Chondrocyte (in vitro differentiated cells): ENCODE measurements around the gene ZBTB49. TPM values are rescaled to one million over a fixed set of nuclear protein-coding genes. Genes with fewer than 3 reads are reported as not detected.

Experiments used
- DNase-seq: peaks from one replicate; pipeline ENCODE4 v3.0.0; 2021; ENCODE audit warnings: mixed read lengths, low spot score
- H3K27ac Mint-ChIP-seq: one replicate; pipeline ENCODE4 v1.8.0; 2021; ENCODE audit warnings: mild to moderate bottlenecking, moderate library complexity, mixed read lengths; ENCODE audit not compliant: unreplicated experiment
- H3K27me3 Mint-ChIP-seq: 2 replicates; pipeline ENCODE4 v1.8.0; 2021; ENCODE audit warnings: low read depth, mixed read lengths
- H3K36me3 Mint-ChIP-seq: 2 replicates; pipeline ENCODE4 v1.8.0; 2021; ENCODE audit warnings: low read depth, mixed read lengths
- H3K4me1 Mint-ChIP-seq: 2 replicates; pipeline ENCODE4 v1.8.0; 2021; ENCODE audit warnings: low read depth, mild to moderate bottlenecking, mixed read lengths
- H3K4me3 Mint-ChIP-seq: one replicate; pipeline ENCODE4 v1.8.0; 2021; ENCODE audit warnings: mild to moderate bottlenecking, moderate library complexity, mixed read lengths; ENCODE audit not compliant: unreplicated experiment
- H3K9me3 Mint-ChIP-seq: 2 replicates; pipeline ENCODE4 v1.8.0; 2021; ENCODE audit warnings: low read depth, mixed read lengths
- CTCF ChIP-seq: fragments of 200-600 bp; sonication (generic); IDR thresholded peaks from 2 replicates; pipeline ENCODE4 v1.5.0; 2021; ENCODE audit warnings: antibody characterized with exemption, mild to moderate bottlenecking, moderate library complexity
- total RNA-seq: library from RNA; stranded (reverse); gene quantifications from 3 replicates; pipeline ENCODE4 v1.2.1, GENCODE V29; 2021

ZBTB49 gene
- total RNA-seq, 1 donor from 2014 or later: 4.3 TPM

- Mint-ChIP-seq H3K27me3 (peaks cover 25% of the 10 kb centered on the region), H3K9me3 (no peaks in the 10 kb centered on the region), H3K4me1 (no peaks in the 10 kb centered on the region), H3K27ac (no peak overlapping the region), H3K4me3 (no peak overlapping the region), H3K36me3 (no peaks in the 10 kb centered on the region)
- TF ChIP-seq CTCF: no peak
- DNase-seq: no peak
These were observed 59.8 kb downstream of the ZBTB49 start for GRCh38 chr4:4349867-4350266.

GRCh38 chr4:4350909-4351308, 60.9 kb downstream of the ZBTB49 start:
- no peak for TF ChIP-seq CTCF
- H3K4me1 Mint-ChIP-seq: no peaks in the 10 kb centered on the region
- no peaks in the 10 kb centered on the region for H3K36me3 Mint-ChIP-seq
- no peak overlapping the region for H3K27ac Mint-ChIP-seq
- no peaks in the 10 kb centered on the region for H3K9me3 Mint-ChIP-seq
- peaks cover 29% of the 10 kb centered on the region for H3K27me3 Mint-ChIP-seq
- no peak overlapping the region for H3K4me3 Mint-ChIP-seq
- DNase-seq: no peak

GRCh38 chr4:4355302-4355701, 65.3 kb downstream of the ZBTB49 start:
- no peak overlapping the region for H3K27ac Mint-ChIP-seq
- TF ChIP-seq CTCF: no peak

GRCh38 chr4:4356106-4357041, 66.3 kb downstream of the ZBTB49 start:
- Mint-ChIP-seq H3K4me3 (no peak overlapping the region), H3K27ac (no peak overlapping the region)
- DNase-seq: no peak

More at GRCh38 chr4:4355302-4355701, 65.3 kb downstream of the ZBTB49 start:
- H3K36me3 Mint-ChIP-seq: no peaks in the 10 kb centered on the region
- H3K4me1 Mint-ChIP-seq: peaks cover 3% of the 10 kb centered on the region
- H3K9me3 Mint-ChIP-seq: no peaks in the 10 kb centered on the region
- no peak for DNase-seq
- H3K4me3 Mint-ChIP-seq: no peak overlapping the region
- H3K27me3 Mint-ChIP-seq: peaks cover 35% of the 10 kb centered on the region

More at GRCh38 chr4:4356106-4357041, 66.3 kb downstream of the ZBTB49 start:
- no peaks in the 10 kb centered on the region for H3K9me3 Mint-ChIP-seq
- H3K36me3 Mint-ChIP-seq: no peaks in the 10 kb centered on the region
- TF ChIP-seq CTCF: no peak
- H3K27me3 Mint-ChIP-seq: peaks cover 40% of the 10 kb centered on the region
- peaks cover 3% of the 10 kb centered on the region for H3K4me1 Mint-ChIP-seq
